CD8-positive, alpha-beta memory T cell (primary cell): ENCODE measurements around the gene SGMS1. TPM values are rescaled to one million over a fixed set of nuclear protein-coding genes. Genes with fewer than 3 reads are reported as not detected.
A peak's percentile ranks its signal among the peaks of the same experiment; 100 is the strongest.

ENCODE experiments used
- CTCF ChIA-PET: fragments of 350-600 bp; sonication (Branson Sonifier 250); formaldehyde crosslinking; loops from one replicate; lab custom pipeline; 2021; ENCODE audit warnings: antibody characterized with exemption; lab: Charles Lee
- POLR2A ChIA-PET: fragments of 350-600 bp; sonication (Branson Sonifier 250); formaldehyde crosslinking; loops from one replicate; lab custom pipeline; 2021; ENCODE audit warnings: antibody characterized with exemption; lab: Charles Lee
- DNase-seq, 5 donors: peaks; one replicate each; pipeline versions ENCODE4 v3.0.0 to v3.0.0-alpha.2; 2020 to 2022; ENCODE audit warnings: mixed read lengths in 1 of 5
- H3K27ac ChIP-seq: one replicate; pipeline ENCODE4 v1.7.0; 2013; ENCODE audit warnings: low read depth, mild to moderate bottlenecking, low read length, moderate library complexity
- H3K27me3 ChIP-seq: 2 replicates; pipeline ENCODE4 v1.7.0; 2013; ENCODE audit warnings: low read length, mild to moderate bottlenecking; ENCODE audit not compliant: insufficient read depth, poor library complexity, severe bottlenecking
- H3K36me3 ChIP-seq: 2 replicates; pipeline ENCODE4 v1.7.0; 2013; ENCODE audit warnings: mild to moderate bottlenecking, low read length, moderate library complexity; ENCODE audit not compliant: insufficient read depth
- H3K4me1 ChIP-seq: 2 replicates; pipeline ENCODE4 v1.7.0; 2013; ENCODE audit warnings: mild to moderate bottlenecking, low read length, moderate library complexity; ENCODE audit not compliant: insufficient read depth
- H3K4me3 ChIP-seq: 2 replicates; pipeline ENCODE4 v1.7.0; 2013; ENCODE audit warnings: mild to moderate bottlenecking, low read length
- H3K9me3 ChIP-seq: 2 replicates; pipeline ENCODE4 v1.7.0; 2013; ENCODE audit warnings: mild to moderate bottlenecking, low read length
- H3K27ac Mint-ChIP-seq, 8 donors: one replicate each; pipeline ENCODE4 v1.8.0; 2020 to 2021; ENCODE audit warnings: mixed read lengths in 8 of 8, mild to moderate bottlenecking in 6 of 8, inconsistent platforms in 3 of 8, moderate library complexity in 3 of 8
- H3K27me3 Mint-ChIP-seq, 2 donors: one replicate each; pipeline ENCODE4 v1.8.0; 2020 to 2021; ENCODE audit warnings: mixed read lengths in 2 of 2, mild to moderate bottlenecking in 1 of 2, moderate library complexity in 1 of 2
- H3K36me3 Mint-ChIP-seq, 3 donors: one replicate each; pipeline ENCODE4 v1.8.0; 2020 to 2021; ENCODE audit warnings: mixed read lengths in 3 of 3, inconsistent platforms in 1 of 3, mild to moderate bottlenecking in 1 of 3
- H3K4me1 Mint-ChIP-seq, 3 donors: one replicate each; pipeline ENCODE4 v1.8.0; 2020 to 2021; ENCODE audit warnings: mixed read lengths in 3 of 3, inconsistent platforms in 1 of 3, mild to moderate bottlenecking in 1 of 3
- H3K4me3 Mint-ChIP-seq, 7 donors: one replicate each; pipeline ENCODE4 v1.8.0; 2020 to 2021; ENCODE audit warnings: mixed read lengths in 7 of 7, mild to moderate bottlenecking in 6 of 7, moderate library complexity in 4 of 7, inconsistent platforms in 2 of 7
- H3K9me3 Mint-ChIP-seq, 5 donors: one replicate each; pipeline ENCODE4 v1.8.0; 2020 to 2022; ENCODE audit warnings: mixed read lengths in 5 of 5, mild to moderate bottlenecking in 3 of 5, moderate library complexity in 2 of 5, inconsistent platforms in 1 of 5
- polyA plus RNA-seq: library from polyadenylated mRNA; unstranded; fragments of 300-500 nt; fragmentation: Illumina TruSeq; gene quantifications from one replicate; pipeline ENCODE4 v1.2.3, GENCODE V29; 2021
- total RNA-seq, 2 experiments: library from RNA; stranded (reverse); gene quantifications; one replicate each; pipeline ENCODE4 v1.2.3, GENCODE V29; 2021

SGMS1 gene
- total and polyA plus RNA-seq, 3 experiments from 2014 or later = 11.3 to 14.5 (median 13.5) TPM

- Histone ChIP-seq H3K4me1 (peaks cover 12% of the 10 kb centered on the region), H3K9me3 (no peaks in the 10 kb centered on the region), H3K4me3 (no peak overlapping the region), H3K27me3 (no peaks in the 10 kb centered on the region), H3K36me3 (no peaks in the 10 kb centered on the region), H3K27ac (no peak overlapping the region)
- CTCF ChIA-PET = no interaction called here
- peaks cover 1 to 5% (median 5%) of the 10 kb centered on the region in 3 donors for H3K36me3 Mint-ChIP-seq
- H3K9me3 Mint-ChIP-seq = no peaks in the 10 kb centered on the region
- peak overlapping the region in 2 of 8 donors; percentile 4 to 58 for H3K27ac Mint-ChIP-seq
- H3K27me3 Mint-ChIP-seq = no peaks in the 10 kb centered on the region
- H3K4me3 Mint-ChIP-seq = peak overlapping the region in 1 of 7 donors; percentile 15
- DNase-seq = no peak
- H3K4me1 Mint-ChIP-seq = peaks cover 27 to 76% (median 69%) of the 10 kb centered on the region in 3 donors
- POLR2A ChIA-PET = no interaction called here
Measured at GRCh38 chr10:50526185-50526584, 97.6 kb downstream of the SGMS1 start.

DNA sequence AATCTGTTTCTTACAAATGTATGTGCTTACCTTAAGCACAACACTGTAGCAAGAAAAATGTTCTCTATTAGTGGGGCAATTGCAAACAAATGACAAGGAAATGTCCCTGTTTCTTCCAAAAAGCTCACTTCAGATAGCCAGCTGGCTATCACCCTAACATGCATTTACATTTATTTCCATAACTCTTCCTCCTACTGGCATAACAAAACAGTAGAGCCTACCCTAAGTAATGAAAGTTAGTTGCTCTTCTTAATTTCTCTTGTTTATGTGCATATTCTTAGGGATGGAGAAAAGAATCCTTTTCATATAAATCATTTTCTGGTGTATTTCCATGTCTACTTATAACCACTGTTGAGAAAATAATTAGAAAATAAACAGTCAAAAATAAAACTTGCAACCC, 100.4 kb downstream of the SGMS1 start:
- peaks cover 20 to 63% (median 54%) of the 10 kb centered on the region in 3 donors for H3K4me1 Mint-ChIP-seq
- CTCF ChIA-PET = no interaction called here
- POLR2A ChIA-PET = no interaction called here

GRCh38 chr10:50522908-50523307, 100.8 kb downstream of the SGMS1 start:
- H3K27ac Mint-ChIP-seq = peak overlapping the region in 5 of 8 donors; percentile 19 to 82 (median 23)

More for the DNA sequence above, 100.4 kb downstream of the SGMS1 start:
- Histone ChIP-seq H3K4me1 (peaks cover 12% of the 10 kb centered on the region), H3K9me3 (no peaks in the 10 kb centered on the region), H3K36me3 (no peaks in the 10 kb centered on the region), H3K27ac (no peak overlapping the region), H3K4me3 (no peak overlapping the region), H3K27me3 (no peaks in the 10 kb centered on the region)
- Mint-ChIP-seq H3K9me3 (no peaks in the 10 kb centered on the region), H3K27ac (peak overlapping the region in 1 of 8 donors; percentile 42), H3K27me3 (no peaks in the 10 kb centered on the region), H3K36me3 (peaks cover 5 to 18% (median 8%) of the 10 kb centered on the region in 3 donors), H3K4me3 (no peak overlapping the region)
- DNase-seq = no peak

DNA sequence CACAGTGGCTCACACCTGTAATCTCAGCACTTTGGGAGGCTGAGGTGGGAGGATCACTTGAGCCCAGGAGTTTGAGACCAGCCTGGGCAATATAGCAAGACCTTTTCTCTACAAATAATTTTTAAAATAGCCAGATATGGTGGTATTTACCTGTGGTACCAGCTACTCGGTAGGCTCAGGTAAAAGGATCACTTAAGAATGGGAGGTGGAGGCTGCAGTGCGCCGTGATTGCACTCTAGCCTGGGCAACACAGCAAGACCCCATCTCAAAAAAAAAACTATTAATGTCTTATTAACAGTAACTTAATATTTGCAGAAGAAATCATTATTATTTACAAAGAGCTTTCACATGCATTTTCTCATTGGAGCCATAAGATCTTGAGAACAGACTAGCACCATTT, 103.6 kb downstream of the SGMS1 start:
- H3K4me3 Mint-ChIP-seq = no peak overlapping the region
- H3K9me3 Mint-ChIP-seq = no peaks in the 10 kb centered on the region
- Histone ChIP-seq H3K36me3 (no peaks in the 10 kb centered on the region), H3K4me1 (peaks cover 4% of the 10 kb centered on the region), H3K27me3 (no peaks in the 10 kb centered on the region), H3K27ac (no peak overlapping the region), H3K4me3 (no peak overlapping the region), H3K9me3 (no peaks in the 10 kb centered on the region)
- H3K27ac Mint-ChIP-seq = peak overlapping the region in 1 of 8 donors; percentile 51
- CTCF ChIA-PET = no interaction called here
- peaks cover 0 to 24% (median 16%) of the 10 kb centered on the region in 3 donors for H3K36me3 Mint-ChIP-seq
- DNase-seq = no peak
- peaks cover 10 to 57% (median 54%) of the 10 kb centered on the region in 3 donors for H3K4me1 Mint-ChIP-seq
- POLR2A ChIA-PET = no interaction called here
- no peaks in the 10 kb centered on the region for H3K27me3 Mint-ChIP-seq

More at GRCh38 chr10:50522908-50523307, 100.8 kb downstream of the SGMS1 start:
- Mint-ChIP-seq H3K4me1 (peaks cover 16 to 58% (median 51%) of the 10 kb centered on the region in 3 donors), H3K36me3 (peaks cover 5 to 20% (median 10%) of the 10 kb centered on the region in 3 donors), H3K27me3 (no peaks in the 10 kb centered on the region), H3K9me3 (no peaks in the 10 kb centered on the region), H3K4me3 (peak overlapping the region in 1 of 7 donors; percentile 45)
- peaks cover 12% of the 10 kb centered on the region for H3K4me1 ChIP-seq
- no peak for DNase-seq
- no peaks in the 10 kb centered on the region for H3K27me3 ChIP-seq
- H3K36me3 ChIP-seq = no peaks in the 10 kb centered on the region
- no peaks in the 10 kb centered on the region for H3K9me3 ChIP-seq
- H3K4me3 ChIP-seq = no peak overlapping the region
- H3K27ac ChIP-seq = no peak overlapping the region
- CTCF ChIA-PET = no interaction called here
- POLR2A ChIA-PET = no interaction called here

DNA sequence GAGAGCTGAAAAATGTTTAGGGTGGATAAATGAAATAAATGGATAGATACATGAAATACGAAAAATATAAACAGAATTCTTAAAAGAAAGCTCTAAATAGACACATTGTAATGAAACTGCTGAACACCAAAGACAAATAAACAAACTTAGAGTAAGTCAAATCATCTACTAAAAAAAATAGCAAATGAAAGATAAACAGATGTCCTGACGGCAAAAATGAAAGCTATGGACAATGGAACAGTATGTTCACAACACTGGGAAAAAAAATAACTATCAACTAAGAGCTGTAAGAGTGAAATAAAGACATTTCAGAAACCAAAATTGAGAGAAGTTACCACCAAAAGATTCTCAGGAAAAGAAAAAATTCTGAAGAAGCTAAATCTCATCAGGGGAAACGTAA, 106.1 kb downstream of the SGMS1 start:
- Histone ChIP-seq H3K4me3 (no peak overlapping the region), H3K27me3 (no peaks in the 10 kb centered on the region), H3K9me3 (no peaks in the 10 kb centered on the region), H3K36me3 (no peaks in the 10 kb centered on the region), H3K27ac (no peak overlapping the region), H3K4me1 (peaks cover 12% of the 10 kb centered on the region)
- DNase-seq = no peak
- CTCF ChIA-PET = interaction anchor here (1.1 kb wide), 1 partner anchor 98 kb away, joined by 3 read pairs; no protein-coding TSS in a partner anchor
- peaks cover 0 to 24% (median 16%) of the 10 kb centered on the region in 3 donors for H3K36me3 Mint-ChIP-seq
- no peaks in the 10 kb centered on the region for H3K9me3 Mint-ChIP-seq
- H3K27me3 Mint-ChIP-seq = no peaks in the 10 kb centered on the region
- peak overlapping the region in 2 of 8 donors; percentile 7 to 26 for H3K27ac Mint-ChIP-seq
- POLR2A ChIA-PET = no interaction called here
- H3K4me1 Mint-ChIP-seq = peaks cover 24 to 62% (median 57%) of the 10 kb centered on the region in 3 donors
- no peak overlapping the region for H3K4me3 Mint-ChIP-seq

DNA sequence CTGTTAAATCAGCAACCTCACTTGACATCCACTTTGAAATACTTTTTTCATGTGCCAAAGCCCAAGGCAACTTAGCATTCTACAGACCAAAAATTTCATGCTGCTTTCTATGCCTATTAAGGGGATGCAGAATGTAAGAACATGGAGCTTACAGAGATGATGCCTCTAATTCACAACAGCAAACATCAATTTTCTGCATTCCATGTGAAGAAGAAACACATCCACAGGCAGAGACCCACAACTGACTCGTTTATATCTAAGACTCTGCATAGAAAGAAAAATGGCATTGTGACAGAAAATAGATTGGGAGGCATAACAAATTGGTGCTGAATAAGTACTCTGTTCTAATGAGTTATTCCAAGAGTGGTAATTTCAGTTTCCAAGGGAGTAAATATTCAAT, 107.6 kb downstream of the SGMS1 start:
- no peaks in the 10 kb centered on the region for H3K36me3 ChIP-seq
- no peaks in the 10 kb centered on the region for H3K27me3 ChIP-seq
- no peak overlapping the region for H3K27ac ChIP-seq
- POLR2A ChIA-PET = no interaction called here
- H3K4me3 Mint-ChIP-seq = no peak overlapping the region
- H3K9me3 ChIP-seq = no peaks in the 10 kb centered on the region
- DNase-seq = no peak
- peaks cover 36 to 62% (median 59%) of the 10 kb centered on the region in 3 donors for H3K4me1 Mint-ChIP-seq
- H3K9me3 Mint-ChIP-seq = no peaks in the 10 kb centered on the region
- peak overlapping the region in 2 of 8 donors; percentile 35 to 52 for H3K27ac Mint-ChIP-seq
- CTCF ChIA-PET = interaction anchor here (1.3 to 1.6 kb wide), 2 partner anchors 11 to 15 kb away, joined by 3 to 4 read pairs; no protein-coding TSS in a partner anchor
- H3K4me1 ChIP-seq = peaks cover 23% of the 10 kb centered on the region
- peaks cover 0 to 24% (median 16%) of the 10 kb centered on the region in 3 donors for H3K36me3 Mint-ChIP-seq
- no peaks in the 10 kb centered on the region for H3K27me3 Mint-ChIP-seq
- no peak overlapping the region for H3K4me3 ChIP-seq

- CTCF ChIA-PET = interaction anchor here (1.3 to 1.6 kb wide), 2 partner anchors 12 to 16 kb away, joined by 3 to 4 read pairs; no protein-coding TSS in a partner anchor
- Histone ChIP-seq H3K36me3 (no peaks in the 10 kb centered on the region), H3K27ac (no peak overlapping the region), H3K4me3 (no peak overlapping the region), H3K4me1 (peaks cover 31% of the 10 kb centered on the region), H3K27me3 (no peaks in the 10 kb centered on the region), H3K9me3 (no peaks in the 10 kb centered on the region)
- POLR2A ChIA-PET = no interaction called here
- DNase-seq = no peak
- Mint-ChIP-seq H3K27ac (peak overlapping the region in 1 of 8 donors; percentile 9), H3K4me3 (no peak overlapping the region), H3K4me1 (peaks cover 42 to 70% (median 64%) of the 10 kb centered on the region in 3 donors), H3K27me3 (no peaks in the 10 kb centered on the region), H3K9me3 (no peaks in the 10 kb centered on the region), H3K36me3 (peaks cover 0 to 24% (median 14%) of the 10 kb centered on the region in 3 donors)
Measured at GRCh38 chr10:50515420-50515819, 108.3 kb downstream of the SGMS1 start.

DNA sequence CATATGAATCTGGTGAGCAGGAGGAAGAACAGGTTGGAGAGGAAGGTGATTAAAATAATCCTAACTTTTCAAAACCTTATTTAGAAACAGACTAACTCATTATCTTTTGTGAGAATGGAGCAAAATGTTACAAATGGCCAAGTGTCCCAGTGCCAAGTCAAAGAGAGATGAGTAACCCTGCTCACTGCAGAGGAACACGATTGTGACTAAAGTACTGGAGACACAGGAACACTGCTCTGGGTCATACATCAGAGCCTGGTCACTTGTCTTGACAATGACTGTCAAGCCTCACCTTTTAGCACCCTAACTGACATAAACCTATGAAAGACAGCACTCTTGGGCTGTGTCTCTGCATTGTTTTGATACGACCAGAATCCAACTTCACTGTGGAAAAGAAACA, 108.8 kb downstream of the SGMS1 start:
- CTCF ChIA-PET = interaction anchor here (1.3 kb wide), 1 partner anchor 17 kb away, joined by 4 read pairs; no protein-coding TSS in a partner anchor
- peaks cover 0 to 24% (median 14%) of the 10 kb centered on the region in 3 donors for H3K36me3 Mint-ChIP-seq
- Histone ChIP-seq H3K9me3 (no peaks in the 10 kb centered on the region), H3K4me3 (no peak overlapping the region), H3K36me3 (no peaks in the 10 kb centered on the region), H3K4me1 (peaks cover 32% of the 10 kb centered on the region), H3K27me3 (no peaks in the 10 kb centered on the region), H3K27ac (no peak overlapping the region)
- POLR2A ChIA-PET = no interaction called here
- H3K4me3 Mint-ChIP-seq = no peak overlapping the region
- no peaks in the 10 kb centered on the region for H3K27me3 Mint-ChIP-seq
- DNase-seq = no peak
- no peaks in the 10 kb centered on the region for H3K9me3 Mint-ChIP-seq
- H3K27ac Mint-ChIP-seq = peak overlapping the region in 6 of 8 donors; percentile 1 to 75 (median 40)
- peaks cover 44 to 74% (median 68%) of the 10 kb centered on the region in 3 donors for H3K4me1 Mint-ChIP-seq
